ENCODE data around the gene KCNQ1. TPM values are rescaled to one million over a fixed set of nuclear protein-coding genes. Genes with fewer than 3 reads are reported as not detected.
A peak's percentile ranks its signal among the peaks of the same experiment; 100 is the strongest.

Gene KCNQ1
- total and polyA plus RNA-seq, 2 of the 13 experiments (the other 11 are each of a cell fraction or from before 2014, with no cell fraction given): 0.02 to 0.08 TPM

GRCh38 chr11:2655016-2655719, 210.4 kb downstream of the KCNQ1 start (continued):
- TF ChIP-seq ZNF770 (CRISPR knock-in tag; IDR thresholded peaks at IDR 0.05) (no peak), AGO2 (optimal IDR thresholded peaks at IDR 0.05; ENCODE audit: low read depth, low read length) (peak; percentile 77), ZNF558 (CRISPR knock-in tag; IDR thresholded peaks at IDR 0.05; ENCODE audit: borderline replicate concordance) (no peak), POLR2G (IDR thresholded peaks at IDR 0.05; ENCODE audit: low read depth, low read length) (peak; percentile 57; the same call in 1 of the 2 replicates), POLR2A (IDR thresholded peaks at IDR 0.05; ENCODE audit: insufficient read depth in 1 of 2, low read depth in 2 of 2, low read length in 2 of 2) (peak; percentile 28 to 45; a peak in 2 of 4 replicates), NFKBIZ (CRISPR knock-in tag; IDR thresholded peaks at IDR 0.05) (no peak), FIP1L1 (IDR thresholded peaks at IDR 0.05; ENCODE audit: borderline replicate concordance, insufficient read depth, low read depth, low read length) (0 out of 2 replicates have a peak, but pooled peaks have one; percentile 23), ZNF232 (CRISPR knock-in tag; IDR thresholded peaks at IDR 0.05; ENCODE audit: borderline replicate concordance) (no peak), ZNF3 (CRISPR knock-in tag; IDR thresholded peaks at IDR 0.05) (no peak), GMEB1 (CRISPR knock-in tag; IDR thresholded peaks at IDR 0.05; ENCODE audit: borderline replicate concordance) (no peak), ZKSCAN5 (CRISPR knock-in tag; IDR thresholded peaks at IDR 0.05) (no peak)
- TF ChIP-seq, protein P1, sequence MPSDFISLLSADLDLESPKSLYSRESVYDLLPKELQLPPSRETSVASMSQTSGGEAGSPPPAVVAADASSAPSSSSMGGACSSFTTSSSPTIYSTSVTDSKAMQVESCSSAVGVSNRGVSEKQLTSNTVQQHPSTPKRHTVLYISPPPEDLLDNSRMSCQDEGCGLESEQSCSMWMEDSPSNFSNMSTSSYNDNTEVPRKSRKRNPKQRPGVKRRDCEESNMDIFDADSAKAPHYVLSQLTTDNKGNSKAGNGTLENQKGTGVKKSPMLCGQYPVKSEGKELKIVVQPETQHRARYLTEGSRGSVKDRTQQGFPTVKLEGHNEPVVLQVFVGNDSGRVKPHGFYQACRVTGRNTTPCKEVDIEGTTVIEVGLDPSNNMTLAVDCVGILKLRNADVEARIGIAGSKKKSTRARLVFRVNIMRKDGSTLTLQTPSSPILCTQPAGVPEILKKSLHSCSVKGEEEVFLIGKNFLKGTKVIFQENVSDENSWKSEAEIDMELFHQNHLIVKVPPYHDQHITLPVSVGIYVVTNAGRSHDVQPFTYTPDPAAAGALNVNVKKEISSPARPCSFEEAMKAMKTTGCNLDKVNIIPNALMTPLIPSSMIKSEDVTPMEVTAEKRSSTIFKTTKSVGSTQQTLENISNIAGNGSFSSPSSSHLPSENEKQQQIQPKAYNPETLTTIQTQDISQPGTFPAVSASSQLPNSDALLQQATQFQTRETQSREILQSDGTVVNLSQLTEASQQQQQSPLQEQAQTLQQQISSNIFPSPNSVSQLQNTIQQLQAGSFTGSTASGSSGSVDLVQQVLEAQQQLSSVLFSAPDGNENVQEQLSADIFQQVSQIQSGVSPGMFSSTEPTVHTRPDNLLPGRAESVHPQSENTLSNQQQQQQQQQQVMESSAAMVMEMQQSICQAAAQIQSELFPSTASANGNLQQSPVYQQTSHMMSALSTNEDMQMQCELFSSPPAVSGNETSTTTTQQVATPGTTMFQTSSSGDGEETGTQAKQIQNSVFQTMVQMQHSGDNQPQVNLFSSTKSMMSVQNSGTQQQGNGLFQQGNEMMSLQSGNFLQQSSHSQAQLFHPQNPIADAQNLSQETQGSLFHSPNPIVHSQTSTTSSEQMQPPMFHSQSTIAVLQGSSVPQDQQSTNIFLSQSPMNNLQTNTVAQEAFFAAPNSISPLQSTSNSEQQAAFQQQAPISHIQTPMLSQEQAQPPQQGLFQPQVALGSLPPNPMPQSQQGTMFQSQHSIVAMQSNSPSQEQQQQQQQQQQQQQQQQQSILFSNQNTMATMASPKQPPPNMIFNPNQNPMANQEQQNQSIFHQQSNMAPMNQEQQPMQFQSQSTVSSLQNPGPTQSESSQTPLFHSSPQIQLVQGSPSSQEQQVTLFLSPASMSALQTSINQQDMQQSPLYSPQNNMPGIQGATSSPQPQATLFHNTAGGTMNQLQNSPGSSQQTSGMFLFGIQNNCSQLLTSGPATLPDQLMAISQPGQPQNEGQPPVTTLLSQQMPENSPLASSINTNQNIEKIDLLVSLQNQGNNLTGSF (CRISPR knock-in tag; IDR thresholded peaks at IDR 0.05): no peak
- TF ChIP-seq, protein P2, sequence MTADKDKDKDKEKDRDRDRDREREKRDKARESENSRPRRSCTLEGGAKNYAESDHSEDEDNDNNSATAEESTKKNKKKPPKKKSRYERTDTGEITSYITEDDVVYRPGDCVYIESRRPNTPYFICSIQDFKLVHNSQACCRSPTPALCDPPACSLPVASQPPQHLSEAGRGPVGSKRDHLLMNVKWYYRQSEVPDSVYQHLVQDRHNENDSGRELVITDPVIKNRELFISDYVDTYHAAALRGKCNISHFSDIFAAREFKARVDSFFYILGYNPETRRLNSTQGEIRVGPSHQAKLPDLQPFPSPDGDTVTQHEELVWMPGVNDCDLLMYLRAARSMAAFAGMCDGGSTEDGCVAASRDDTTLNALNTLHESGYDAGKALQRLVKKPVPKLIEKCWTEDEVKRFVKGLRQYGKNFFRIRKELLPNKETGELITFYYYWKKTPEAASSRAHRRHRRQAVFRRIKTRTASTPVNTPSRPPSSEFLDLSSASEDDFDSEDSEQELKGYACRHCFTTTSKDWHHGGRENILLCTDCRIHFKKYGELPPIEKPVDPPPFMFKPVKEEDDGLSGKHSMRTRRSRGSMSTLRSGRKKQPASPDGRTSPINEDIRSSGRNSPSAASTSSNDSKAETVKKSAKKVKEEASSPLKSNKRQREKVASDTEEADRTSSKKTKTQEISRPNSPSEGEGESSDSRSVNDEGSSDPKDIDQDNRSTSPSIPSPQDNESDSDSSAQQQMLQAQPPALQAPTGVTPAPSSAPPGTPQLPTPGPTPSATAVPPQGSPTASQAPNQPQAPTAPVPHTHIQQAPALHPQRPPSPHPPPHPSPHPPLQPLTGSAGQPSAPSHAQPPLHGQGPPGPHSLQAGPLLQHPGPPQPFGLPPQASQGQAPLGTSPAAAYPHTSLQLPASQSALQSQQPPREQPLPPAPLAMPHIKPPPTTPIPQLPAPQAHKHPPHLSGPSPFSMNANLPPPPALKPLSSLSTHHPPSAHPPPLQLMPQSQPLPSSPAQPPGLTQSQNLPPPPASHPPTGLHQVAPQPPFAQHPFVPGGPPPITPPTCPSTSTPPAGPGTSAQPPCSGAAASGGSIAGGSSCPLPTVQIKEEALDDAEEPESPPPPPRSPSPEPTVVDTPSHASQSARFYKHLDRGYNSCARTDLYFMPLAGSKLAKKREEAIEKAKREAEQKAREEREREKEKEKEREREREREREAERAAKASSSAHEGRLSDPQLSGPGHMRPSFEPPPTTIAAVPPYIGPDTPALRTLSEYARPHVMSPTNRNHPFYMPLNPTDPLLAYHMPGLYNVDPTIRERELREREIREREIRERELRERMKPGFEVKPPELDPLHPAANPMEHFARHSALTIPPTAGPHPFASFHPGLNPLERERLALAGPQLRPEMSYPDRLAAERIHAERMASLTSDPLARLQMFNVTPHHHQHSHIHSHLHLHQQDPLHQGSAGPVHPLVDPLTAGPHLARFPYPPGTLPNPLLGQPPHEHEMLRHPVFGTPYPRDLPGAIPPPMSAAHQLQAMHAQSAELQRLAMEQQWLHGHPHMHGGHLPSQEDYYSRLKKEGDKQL (CRISPR knock-in tag; IDR thresholded peaks at IDR 0.05; ENCODE audit: low read depth): no peak

Data from HepG2 (cell line).